Hepatocyte (in vitro differentiated cells): ENCODE data around the gene ZNF79.

Experiments
- EZH2 ChIP-seq: fragments of 200-600 bp; sonication (generic); IDR thresholded peaks from 2 replicates; pipeline ENCODE4 v1.6.1; 2016; ENCODE audit warnings: antibody characterized with exemption, mild to moderate bottlenecking, borderline replicate concordance
- TF ChIP-seq, protein P1 (sequence below): fragments of 200-600 bp; sonication (generic); IDR thresholded peaks from 2 replicates; pipeline ENCODE4 v1.5.1; 2016; ENCODE audit warnings: antibody characterized with exemption, mild to moderate bottlenecking; ENCODE audit not compliant: poor library complexity

DNA sequence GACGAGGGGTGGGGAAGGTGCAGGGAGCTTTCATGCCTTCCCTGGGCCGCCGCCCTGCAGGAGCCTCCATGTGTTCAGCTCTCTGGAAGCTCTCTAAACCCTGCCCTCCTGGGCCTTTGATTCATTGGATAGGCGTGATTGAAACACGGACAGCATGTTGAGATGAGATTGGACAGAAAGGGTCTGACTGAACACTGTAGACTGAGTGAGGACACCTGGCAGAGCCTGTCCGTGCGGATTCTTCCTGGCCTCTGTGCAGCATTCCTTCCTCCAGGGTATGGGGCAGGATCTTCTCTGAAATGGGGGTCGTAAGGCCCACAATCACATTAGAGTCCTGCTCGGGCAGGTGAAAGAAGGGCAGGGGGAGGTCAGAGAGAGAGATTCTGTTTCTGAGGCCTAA is 14.2 kb downstream of the ZNF79 start:
- TF ChIP-seq, protein P1, sequence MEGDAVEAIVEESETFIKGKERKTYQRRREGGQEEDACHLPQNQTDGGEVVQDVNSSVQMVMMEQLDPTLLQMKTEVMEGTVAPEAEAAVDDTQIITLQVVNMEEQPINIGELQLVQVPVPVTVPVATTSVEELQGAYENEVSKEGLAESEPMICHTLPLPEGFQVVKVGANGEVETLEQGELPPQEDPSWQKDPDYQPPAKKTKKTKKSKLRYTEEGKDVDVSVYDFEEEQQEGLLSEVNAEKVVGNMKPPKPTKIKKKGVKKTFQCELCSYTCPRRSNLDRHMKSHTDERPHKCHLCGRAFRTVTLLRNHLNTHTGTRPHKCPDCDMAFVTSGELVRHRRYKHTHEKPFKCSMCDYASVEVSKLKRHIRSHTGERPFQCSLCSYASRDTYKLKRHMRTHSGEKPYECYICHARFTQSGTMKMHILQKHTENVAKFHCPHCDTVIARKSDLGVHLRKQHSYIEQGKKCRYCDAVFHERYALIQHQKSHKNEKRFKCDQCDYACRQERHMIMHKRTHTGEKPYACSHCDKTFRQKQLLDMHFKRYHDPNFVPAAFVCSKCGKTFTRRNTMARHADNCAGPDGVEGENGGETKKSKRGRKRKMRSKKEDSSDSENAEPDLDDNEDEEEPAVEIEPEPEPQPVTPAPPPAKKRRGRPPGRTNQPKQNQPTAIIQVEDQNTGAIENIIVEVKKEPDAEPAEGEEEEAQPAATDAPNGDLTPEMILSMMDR: no peak
- no peak for TF ChIP-seq EZH2
